Lower leg skin (tissue), 4 donors: Measurements from ENCODE around the gene KCNT2. TPM values are rescaled to one million over a fixed set of nuclear protein-coding genes. Genes with fewer than 3 reads are reported as not detected.

Experiments
- DNase-seq, 2 donors: peaks; one replicate each; pipeline ENCODE4 v3.0.0-alpha.2; 2019; ENCODE audit warnings: low spot score in 2 of 2
- H3K4me3 ChIP-seq: fragments of 200-600 bp; sonication (generic); 2 replicates; pipeline ENCODE4 v1.5.1; 2017; ENCODE audit warnings: mild to moderate bottlenecking, low read depth; ENCODE audit not compliant: poor library complexity, severe bottlenecking
- CTCF ChIP-seq, 3 donors: fragments of 450-650 bp; IDR thresholded peaks; one replicate each; pipeline ENCODE4 v1.5.1; 2016; ENCODE audit warnings: antibody characterized with exemption in 3 of 3, mild to moderate bottlenecking in 3 of 3, moderate library complexity in 2 of 3
- POLR2A ChIP-seq, 2 donors: fragments of 450-650 bp; IDR thresholded peaks; one replicate each; pipeline ENCODE4 v1.6.1; 2016 to 2017; ENCODE audit warnings: antibody characterized with exemption in 2 of 2, mild to moderate bottlenecking in 1 of 2, moderate library complexity in 1 of 2
- WGBS, 2 donors: methylation state at CpG; one replicate each; pipeline ENCODE4 v1.1.5; 2018; 5-methylcytosine and 5-hydroxymethylcytosine counted together
- intact Hi-C: fragments of 100-400 bp; cut with DNase I; formaldehyde crosslinking; loops from one replicate; pipeline ENCODE4 v1.15.0; 2023; ENCODE audit warnings: low total_unique reads
- total RNA-seq, 4 donors: library from RNA; depleted of rRNA; stranded (reverse); fragments of >200 nt; gene quantifications; one replicate each; pipeline ENCODE4 v1.1.0, GENCODE V29; 2016

KCNT2 gene
- total RNA-seq, 4 donors from 2014 or later, result 0.34 to 0.97 (median 0.79) TPM

- intact Hi-C loops, result no loop called here
- DNase-seq, result no peak
- TF ChIP-seq POLR2A (IDR thresholded peaks at IDR 0.05), result no peak
- H3K4me3 ChIP-seq, result no peak overlapping the region
- 88% methylated on average over 8 of the region's 8 CpGs for WGBS, 2 donors
These were observed 106.3 kb downstream of the KCNT2 start for GRCh38 chr1:196501760-196502428.

GRCh38 chr1:196497817-196498216, 110.4 kb downstream of the KCNT2 start:
- no peak for DNase-seq
- WGBS, 2 donors, result 89 to 93% methylated on average over 4 of the region's 4 CpGs
- no peak for TF ChIP-seq POLR2A (IDR thresholded peaks at IDR 0.05)
- no peak for TF ChIP-seq CTCF (IDR thresholded peaks at IDR 0.05)
- no peak overlapping the region for H3K4me3 ChIP-seq
- intact Hi-C loops, result no loop called here

DNA sequence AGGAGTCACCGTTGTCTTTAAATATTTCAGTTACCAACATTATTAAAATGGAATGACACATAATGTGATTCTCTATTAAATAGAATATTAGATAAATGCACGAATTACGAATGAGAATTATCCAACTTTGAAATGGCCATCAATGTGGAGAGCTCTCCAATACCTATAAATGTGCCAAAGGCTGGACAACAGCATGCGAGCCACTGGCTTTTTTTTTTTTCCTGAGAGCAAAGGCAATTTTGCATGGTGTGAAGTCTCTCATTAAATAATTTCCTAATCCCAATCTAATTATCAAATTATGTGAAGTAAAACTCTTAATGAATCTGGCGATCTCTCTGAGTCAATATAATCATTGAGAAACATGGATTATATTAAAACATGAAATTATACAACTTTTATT, 113.5 kb downstream of the KCNT2 start:
- TF ChIP-seq CTCF (IDR thresholded peaks at IDR 0.05) (no peak), POLR2A (IDR thresholded peaks at IDR 0.05) (no peak)
- no peak overlapping the region for H3K4me3 ChIP-seq
- intact Hi-C loops, result no loop called here
- DNase-seq, result no peak
- WGBS, 2 donors, result 94 to 95% methylated on average over 5 of the region's 5 CpGs

GRCh38 chr1:196493881-196494280, 114.4 kb downstream of the KCNT2 start:
- 89 to 91% methylated on average over 4 of the region's 4 CpGs for WGBS, 2 donors
- no peak for DNase-seq
- intact Hi-C loops, result no loop called here

DNA sequence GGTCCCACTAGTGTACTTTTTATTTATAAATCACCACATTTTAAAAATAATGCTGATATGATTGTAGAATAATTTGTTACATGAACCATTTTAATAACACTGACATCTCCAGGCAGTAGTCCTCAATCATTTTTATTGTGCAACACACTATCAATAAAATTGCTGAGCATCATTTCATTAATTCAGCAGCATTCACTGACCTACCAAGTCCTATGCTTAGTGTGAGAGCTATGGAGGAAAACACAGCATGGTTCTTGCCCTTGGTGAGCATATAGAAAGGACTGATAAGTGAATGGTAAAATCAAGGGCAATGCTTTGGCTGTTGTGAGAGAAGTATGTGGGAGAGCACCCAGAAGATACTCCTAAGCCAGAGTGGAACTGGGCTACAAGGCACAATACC, 119.7 kb downstream of the KCNT2 start:
- intact Hi-C loops, result no loop called here
- no peak for DNase-seq
- TF ChIP-seq CTCF (IDR thresholded peaks at IDR 0.05) (no peak), POLR2A (IDR thresholded peaks at IDR 0.05) (no peak)

More at GRCh38 chr1:196493881-196494280, 114.4 kb downstream of the KCNT2 start:
- TF ChIP-seq POLR2A (IDR thresholded peaks at IDR 0.05) (no peak), CTCF (IDR thresholded peaks at IDR 0.05) (no peak)
- H3K4me3 ChIP-seq, result no peak overlapping the region

DNA sequence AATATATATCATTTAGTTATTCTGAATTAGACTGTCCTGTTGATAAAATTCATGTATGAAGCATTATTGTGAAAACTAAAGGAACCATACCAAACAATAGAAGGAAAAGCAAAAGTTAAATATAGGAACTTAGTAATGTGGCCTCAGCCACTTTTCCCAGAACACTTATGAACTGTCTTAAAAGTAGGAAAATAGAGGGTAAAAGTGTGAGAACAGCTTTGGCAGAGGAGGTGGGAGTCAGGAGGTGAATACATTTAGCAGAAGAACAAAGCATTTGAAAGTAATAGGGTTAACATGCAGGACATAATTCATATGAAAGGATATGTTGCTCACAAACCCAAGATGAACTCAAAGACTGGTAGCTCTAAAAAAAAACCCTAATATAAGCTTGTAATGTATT, 121.9 kb downstream of the KCNT2 start:
- intact Hi-C loops, result no loop called here
- TF ChIP-seq POLR2A (IDR thresholded peaks at IDR 0.05) (no peak), CTCF (IDR thresholded peaks at IDR 0.05) (no peak)
- DNase-seq, result no peak
- no peak overlapping the region for H3K4me3 ChIP-seq

More for the DNA sequence above, 119.7 kb downstream of the KCNT2 start:
- no peak overlapping the region for H3K4me3 ChIP-seq
